DMS 273 (cell line): ENCODE data around the gene SORCS2.

Source experiments
- DNase-seq: peaks from one replicate; lab custom pipeline; 2025; ENCODE audit not compliant: unreplicated experiment; lab: John Stamatoyannopoulos, UW

Gene SORCS2

DNA sequence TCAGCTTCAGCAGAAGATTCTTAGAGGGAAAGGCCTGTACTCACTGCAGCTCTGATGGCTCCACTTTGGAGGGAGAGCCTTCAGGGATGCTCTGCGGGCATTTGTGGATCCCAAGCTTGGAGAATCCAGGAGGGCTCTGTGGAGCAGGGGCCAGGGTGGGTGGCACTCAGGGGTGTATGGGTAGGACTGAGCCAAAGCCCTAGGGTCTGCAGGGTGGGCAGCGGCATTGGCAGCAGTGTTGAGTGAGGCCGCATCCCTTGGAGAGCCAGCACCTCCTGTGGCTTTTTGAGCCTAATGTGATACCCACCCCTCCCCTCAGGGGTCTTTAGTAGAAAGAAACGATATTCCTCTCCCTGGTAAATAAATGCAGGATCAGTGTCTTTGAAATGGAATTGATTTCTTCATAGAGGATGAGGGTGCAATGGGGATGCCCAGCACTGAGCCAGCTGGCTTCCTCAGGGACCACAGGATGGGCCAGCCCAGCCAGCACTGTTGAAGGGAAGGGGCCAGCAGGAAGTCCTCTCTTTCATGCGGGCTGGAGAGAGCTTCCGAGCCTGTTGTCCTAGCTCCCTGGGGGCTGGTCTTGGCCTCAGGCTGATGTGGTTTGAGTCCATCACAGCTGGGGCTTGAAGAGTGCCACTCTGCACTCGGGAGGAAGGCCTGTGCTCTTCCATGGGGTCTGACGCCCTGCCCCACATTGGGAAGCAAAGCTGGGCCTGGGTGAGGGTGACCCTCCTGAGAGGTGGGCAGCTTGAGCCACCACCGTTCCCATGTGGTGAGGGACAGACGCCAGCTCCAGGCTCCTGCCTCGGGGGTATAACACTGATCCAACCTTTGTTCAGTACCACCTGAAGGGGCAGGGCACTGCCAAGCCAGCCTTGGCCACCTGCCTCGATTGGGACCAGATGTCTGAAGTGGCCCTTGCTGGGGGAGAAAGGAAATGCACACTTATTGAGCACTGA lies 192.9 kb downstream of the SORCS2 start:
- no peak for DNase-seq

DNA sequence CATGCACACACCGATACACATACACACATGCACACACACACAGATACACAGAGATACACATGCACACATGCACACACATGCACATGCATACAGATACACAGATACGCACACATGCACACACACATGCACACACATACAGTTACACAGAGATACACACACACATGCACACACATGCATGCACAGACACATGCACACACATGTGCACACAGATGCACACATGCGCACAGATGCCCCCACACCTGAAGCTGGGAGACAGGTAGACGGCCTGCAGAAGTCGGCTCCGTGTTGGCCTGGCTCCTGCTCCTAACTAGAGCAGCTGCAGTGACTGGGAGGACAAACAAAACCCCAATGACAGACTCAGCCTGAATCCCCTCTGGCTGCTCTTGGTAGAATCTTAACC lies 195.6 kb downstream of the SORCS2 start:
- no peak for DNase-seq

DNA sequence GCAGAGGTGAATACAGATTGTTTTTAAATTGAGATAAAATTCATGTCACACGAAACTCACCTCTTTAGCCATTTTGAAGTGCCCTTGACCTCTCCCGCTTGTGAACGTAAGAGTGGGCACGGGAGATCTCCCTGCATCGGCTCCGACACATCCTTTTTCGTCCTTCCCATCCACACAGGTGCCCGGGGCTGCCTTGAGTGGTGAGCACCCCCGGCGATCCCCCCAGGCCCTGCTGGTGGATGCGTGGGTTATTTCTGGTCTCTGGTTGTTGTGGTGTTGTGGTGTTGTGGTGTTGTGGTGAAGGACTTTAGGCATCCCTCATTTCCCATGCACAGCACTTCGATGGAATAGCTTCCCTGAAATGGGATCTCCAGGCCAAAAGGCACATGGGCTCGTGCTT lies 196.3 kb downstream of the SORCS2 start:
- DNase-seq, result no peak

DNA sequence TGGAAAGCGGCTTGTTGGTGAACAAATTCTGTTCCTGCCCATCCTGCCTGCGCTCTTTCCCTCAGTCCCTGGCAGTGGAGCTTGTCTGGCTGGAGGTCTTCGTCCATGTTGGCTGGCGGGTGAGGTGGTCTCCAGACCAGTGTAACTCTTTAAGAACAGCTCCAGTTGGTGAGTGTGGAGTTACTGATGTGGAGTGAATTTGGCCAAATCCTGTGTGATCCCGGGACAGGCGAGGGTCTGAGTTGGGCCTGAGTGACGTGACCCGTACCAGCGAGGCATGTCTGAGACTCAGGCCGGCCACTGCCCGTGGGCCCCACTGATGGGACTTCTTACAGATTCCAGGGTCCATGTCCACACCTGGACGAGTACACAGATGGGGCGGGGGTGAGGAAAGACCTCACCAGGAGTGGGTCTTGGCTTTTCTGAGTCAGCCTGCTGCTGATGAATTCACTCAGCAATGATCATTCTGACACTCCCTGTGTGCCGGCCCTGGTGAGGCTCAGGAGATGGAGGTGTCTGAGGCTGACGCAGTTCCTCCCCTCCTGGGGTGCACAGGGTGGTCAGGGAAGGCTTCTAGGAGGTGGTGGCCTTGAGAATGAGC lies 196.9 kb downstream of the SORCS2 start:
- no peak for DNase-seq

DNA sequence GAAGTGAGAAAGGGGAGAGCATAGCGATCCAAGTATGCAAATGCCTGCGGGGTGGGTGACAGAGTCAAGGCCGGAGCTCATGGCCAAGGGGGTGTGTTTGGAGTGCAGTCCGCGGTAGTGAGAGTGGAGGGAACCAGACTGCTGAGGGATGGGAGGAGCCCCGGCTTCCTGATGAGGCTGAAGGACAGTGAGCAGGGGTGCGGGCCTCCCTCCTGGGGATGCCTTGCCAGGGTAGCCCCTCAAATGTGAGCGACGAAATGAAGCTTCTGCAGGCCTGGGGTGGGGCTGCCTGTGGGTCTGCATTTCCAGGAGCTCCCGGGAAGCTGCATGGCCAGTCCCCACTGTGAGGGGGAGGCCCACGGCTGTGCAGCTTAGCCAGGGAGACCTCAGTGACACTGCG lies 197.4 kb downstream of the SORCS2 start:
- no peak for DNase-seq

DNA sequence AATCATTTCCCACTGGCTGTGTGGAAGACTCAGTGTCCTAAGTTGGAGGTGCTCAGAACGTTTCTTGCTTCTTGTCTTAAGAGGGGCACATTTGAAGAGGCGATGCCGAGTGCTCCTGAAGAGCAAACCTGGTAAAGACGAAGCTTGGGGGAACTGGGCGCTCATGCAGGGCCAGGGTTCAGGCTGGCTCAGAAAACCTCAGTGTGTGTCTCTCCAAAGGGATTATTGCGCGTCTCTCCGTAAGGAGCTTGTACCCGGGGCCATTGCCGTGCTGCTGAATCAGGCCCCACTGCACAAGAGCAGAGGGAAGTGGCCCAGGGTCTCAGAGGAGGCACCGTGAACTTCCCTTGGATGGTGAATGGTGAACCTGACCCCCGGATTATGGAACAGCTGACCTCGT lies 198.0 kb downstream of the SORCS2 start:
- no peak for DNase-seq

DNA sequence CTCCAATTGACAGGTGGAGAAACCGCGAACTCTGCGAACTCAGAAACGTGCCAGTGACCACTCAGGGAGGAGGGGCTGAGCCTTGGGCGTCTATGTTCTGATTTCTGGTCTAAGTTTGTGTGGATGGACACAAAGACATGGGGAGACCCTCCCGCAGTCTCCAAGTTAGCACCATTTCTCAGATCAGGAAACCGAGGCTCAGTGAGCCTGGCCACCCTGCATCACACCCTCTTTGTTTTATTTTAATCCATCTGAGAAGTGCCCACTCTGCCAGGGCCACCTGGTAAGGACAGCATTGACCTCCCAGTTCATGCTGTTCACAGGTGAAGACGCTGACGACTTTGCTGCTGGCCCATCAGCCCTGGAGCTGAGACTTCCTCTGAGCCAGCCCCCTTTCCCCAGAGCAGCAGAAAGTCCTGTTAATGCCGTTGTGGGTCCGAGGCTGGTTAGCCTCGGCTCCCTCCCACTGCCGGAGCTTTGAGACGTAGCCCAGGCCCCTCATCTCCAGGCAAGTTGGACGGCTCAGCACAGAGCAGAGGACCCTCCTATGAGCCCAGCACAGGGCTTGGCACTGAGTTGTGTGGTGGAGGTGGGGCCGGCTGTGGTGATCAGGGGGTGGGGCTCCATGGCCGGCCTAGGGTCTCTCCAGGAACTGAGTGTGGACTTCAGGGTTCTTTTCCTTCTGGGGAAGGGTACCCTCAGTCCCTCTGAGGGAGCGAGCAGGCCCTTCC lies 198.7 kb downstream of the SORCS2 start:
- DNase-seq, result no peak

DNA sequence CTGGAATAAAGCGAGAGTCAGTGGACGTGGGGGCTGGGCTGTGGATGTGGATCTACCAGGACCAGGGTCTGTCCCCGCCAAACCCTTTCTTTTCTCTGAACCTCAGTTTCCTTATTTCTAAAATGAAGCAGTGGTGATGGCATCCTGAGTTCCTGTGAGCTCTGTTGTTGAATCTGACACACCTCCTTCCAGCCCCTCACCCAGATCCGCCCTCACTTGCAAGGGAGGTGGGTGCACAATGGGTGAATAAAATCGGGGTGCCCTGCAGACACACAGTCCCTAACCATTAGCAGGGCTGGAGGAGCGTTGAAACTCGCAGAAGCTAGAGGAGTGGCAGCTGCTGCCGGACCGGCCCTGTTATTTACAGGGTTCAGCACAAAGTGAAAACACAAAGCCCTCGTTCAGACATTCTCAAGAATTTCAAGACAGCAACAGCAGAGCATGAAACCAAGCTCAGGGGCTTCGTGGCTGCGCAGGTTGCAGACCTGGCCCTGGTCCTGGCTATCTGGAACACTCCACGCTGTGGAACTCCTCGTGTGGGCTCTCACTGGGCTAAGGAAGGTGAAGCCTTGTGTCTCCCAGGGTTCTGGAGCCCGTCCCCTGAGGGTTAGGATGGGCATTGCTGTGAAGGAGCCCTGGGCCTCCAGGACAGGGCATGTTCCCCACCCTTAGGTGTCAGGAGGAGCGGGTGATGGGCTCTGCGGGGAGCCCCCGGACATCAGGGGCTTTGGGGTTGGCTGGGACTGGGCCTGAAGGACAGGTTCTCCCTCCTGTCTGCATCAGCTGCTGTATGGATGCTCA lies 199.5 kb downstream of the SORCS2 start:
- DNase-seq, result no peak

DNA sequence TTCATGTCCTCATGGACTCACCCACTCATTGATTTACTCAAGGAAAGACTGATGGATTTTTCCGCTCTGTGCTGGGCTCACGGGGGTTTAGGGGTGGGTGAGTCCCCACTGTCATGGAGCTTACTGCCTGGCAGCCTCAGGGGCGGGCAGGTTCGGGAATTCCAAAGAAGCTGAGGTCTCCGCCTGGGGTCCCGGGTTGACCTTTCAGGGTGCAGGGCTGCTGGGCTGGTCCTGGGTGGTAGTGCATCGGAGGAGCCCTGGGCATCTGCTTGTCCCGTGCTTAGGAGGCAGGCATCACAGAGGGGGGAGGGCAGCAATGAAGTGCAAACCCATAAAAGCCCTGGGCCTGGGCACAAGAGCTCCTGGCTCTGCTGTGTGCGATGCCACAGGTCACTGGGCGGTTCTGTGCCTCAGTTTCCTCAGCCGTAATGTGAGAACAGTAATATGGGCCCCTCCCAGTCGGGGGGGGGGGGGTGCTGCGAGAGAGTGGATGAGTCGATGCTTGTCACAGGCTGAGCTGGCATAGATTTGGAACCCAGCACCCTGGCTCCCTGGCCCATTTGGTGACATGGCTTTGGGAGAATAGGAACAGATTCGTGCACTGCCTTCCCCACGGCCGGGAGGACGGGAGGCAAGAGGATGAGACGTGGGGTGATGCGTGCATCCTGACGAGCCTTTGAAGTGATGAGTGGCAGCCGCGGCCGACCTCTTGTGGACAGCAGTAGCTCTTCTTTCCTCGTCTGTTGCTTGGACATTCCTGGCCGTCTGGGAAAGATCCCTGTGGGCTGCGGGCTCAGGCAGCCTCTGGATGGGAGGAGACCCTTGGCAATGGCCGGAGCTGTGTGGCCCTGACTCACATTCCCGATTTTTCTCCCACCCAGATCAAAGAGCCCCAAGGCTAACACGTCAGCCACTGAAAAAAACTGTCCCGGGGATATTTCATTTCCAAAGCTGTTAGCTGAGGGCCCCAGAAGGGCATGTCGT lies 200.4 kb downstream of the SORCS2 start:
- no peak for DNase-seq

DNA sequence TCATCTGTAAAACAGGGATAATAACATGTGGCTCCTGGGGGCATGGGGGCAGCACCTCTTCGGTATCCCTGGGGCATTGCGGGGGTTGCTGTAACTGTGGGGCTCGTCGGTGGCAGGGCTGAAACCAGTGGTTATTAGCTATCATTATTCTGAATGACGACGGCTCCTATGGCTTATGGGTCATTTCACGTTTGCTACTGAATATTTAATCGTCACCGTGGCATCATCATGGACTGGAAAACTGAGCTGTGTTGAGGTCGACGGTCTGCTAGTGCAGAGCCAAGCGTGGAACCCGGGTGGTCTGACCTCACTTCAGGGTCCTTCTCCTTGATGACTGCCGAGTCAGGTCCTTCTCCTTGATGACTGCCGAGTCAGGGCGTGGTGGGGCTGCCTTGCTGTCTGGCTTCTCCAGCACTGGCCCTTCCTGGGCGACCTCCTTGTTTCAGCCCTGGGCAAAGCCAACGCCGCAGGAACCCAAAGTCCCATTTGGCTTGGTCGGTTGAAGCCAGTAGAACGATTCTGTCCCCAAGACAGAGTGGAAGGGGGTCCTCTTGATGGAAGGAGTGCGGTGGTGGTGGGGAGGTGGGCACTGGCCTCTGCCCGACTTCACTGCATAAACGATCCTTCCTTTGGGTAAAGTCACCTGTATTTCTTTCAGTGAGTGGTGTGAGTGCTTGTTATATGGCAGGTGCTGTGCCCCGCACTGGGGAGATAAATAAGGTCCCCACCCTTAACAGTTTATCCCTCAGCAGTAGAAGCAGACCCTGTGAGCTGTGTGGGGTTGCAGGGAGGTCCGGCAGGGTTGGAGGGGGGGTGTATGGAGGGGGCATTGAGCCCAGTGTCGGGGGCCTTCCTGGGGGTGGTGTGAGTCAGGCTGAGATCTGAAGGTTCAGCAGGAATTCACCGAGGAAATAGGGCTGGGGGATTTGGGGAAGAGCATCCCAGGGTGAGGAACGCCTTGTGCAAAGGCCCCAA lies 201.6 kb downstream of the SORCS2 start:
- no peak for DNase-seq

DNA sequence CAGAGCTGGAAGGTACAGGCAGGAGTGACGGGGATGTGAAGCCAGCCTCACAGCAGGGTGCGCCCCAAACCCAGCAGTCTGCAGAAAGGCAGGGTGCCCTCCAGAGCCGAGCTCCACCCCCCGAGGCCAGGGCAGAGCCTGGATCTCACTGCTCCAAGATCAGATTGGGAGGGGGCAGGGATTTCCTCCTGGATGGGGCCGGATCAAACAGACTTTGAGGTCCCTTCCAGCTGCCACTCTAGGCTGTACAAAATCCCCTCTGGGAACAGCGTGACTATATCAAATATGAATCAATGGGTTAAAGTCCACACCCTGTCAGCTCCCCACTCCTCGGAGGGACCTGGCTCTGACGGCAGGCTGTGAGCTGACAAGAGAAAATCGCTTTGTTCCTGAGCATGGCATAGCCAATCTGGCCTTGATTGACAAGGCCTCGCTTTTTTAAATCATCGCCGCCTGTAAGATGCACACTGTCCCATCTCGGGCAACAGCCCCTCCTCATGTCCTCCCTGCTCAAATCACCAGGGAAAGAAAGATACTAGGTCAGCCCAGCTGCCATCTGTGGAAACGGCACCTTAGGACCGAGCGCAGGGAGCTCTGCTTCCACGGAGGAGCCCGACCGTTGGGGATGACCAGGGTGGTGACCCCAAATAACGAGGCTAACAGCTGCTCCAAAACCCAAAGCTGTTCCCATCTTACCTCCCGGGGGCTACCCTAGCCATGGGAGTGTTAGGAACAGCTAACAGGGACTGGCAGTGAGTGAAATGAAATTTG lies 202.5 kb downstream of the SORCS2 start:
- DNase-seq, result no peak

DNA sequence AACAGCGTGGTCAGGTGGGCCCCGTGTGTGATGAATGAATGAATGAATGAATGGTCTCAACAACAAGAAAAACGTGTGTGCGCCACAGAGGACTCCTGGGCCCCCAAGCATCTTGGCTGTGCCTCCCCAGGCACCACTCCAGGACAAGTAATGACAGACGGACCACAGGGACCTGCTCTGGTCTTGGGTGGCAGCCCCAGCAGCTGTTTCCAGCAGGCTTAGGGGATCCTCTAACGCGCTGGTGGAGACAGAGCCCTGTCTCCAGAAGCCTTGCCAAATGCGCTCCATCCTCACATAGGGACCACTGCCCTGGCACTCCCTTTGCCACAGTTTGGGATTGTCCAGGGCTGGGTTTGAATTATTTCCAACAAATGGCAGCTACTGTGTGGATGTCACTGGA lies 203.3 kb downstream of the SORCS2 start:
- no peak for DNase-seq

DNA sequence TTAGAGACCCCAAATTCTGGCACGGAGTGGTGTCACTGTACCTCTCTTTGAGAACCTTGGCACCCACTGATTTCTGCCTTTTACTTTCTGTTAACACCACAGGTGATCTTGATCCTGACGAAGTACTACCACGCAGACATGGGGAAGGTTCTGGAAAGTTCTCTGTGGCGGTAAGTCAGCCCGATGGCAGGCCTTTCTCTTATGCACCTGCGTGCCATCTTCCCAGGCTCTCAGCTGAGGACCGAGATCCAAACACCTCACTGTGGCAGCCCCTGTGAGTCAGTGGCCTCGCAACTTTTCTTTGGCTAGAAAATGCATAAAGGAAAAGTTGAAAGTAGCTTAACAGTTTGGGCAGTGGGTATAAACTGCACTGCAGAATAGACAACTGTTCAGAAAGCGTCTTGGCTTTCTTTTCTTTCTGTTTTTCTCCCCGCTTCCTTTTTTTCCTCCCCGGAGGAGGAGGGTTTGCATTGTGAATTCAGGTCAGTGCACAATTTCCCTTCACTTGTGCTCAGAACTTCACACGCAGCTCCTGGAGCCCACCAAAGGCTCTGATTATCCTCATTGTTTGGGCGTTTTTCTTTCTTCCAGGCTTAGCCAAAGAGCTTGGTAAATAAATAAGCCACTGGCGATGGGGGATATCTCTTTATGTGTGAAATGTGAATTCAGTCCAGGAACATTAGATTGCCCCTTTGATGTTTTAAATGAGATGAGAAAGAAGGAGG lies 204.0 kb downstream of the SORCS2 start:
- DNase-seq, result no peak

DNA sequence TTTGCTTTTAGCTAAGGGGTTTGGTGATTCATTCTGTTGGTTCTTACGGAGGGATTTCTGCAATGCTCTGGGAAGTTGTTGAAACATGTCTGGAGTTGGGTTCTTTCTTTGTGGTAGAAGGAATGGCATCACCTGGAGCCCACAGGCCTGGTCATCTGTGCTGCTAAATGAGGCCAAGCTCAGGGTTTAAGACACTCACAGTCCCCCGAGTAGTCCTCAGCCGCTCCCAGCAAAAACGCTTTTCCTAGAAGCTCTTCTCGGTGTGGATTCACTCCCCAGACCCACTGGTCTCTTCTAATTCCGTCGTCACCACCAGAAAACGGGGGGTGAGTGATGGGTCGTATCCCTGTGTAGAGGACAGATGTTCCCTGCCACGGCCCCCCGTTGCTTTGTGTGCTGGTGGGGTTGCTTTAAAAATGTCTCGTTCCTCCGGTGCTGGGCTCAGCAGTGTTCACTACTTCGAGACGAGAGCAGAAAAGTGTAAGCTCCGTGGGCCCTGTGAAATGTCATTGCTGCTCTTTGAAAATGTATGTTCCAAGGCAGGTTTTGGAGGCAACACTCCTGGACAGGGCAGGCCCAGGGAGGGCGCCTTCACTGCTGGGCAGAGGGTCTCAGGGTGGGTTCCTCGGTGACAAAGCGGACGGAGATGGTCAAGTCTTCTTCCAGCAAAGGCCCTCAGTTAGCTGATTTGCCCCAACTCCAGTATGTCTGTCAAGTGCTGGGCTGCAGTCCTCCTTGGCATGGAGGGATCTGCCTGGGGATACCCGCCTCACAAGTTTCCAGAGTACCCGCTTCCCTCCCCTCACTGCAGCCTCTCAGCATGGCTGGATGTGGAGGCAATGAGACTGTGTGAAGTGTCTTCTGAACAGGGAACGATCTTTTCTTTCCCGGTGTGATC lies 205.1 kb downstream of the SORCS2 start:
- no peak for DNase-seq

DNA sequence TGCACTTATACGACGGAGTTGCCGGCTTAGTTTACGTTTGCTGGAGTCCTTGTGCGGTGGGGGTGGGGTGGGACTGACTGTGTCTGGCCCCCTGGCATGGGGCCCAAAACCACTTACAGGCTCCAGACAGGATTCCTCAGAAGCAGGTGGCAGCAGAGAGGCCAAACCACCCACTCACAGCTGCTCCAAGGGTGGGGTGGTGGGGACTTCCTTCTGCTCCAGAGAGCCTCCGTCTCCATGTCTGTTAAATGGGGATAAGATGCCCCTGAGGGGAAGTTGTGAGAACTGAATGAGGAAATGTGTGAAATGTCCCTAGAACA lies 205.7 kb downstream of the SORCS2 start:
- DNase-seq, result peak; percentile 92

DNA sequence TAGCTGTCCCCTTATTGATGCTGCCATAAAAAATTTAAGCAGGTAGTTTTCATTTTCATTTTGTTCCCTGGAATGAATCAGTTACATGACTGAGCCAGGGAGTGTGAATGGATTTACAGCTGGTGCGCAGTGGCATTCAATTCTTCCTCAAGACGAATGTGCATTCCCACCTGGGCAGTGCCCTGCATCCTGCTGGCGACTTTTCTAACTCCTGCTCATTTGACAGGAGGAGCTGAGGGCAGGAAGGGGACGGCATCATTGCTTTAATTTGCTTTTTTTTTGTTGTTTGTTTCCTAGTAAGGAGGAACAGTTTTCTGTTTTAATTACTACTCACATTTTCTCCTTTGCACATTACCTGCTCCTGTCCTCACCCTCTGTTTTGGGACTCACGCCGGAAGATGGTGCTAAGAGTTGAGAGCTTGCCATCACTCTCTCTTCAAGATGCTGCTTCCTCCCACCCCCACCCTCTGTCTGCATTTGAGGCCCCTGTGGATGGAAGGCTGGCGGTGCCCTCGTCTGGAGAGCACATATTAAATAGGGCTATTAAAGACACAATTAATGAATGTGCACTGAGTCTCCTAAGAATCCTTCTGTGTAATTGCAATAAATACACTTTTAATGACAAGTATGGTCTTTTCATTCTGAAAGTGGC lies 206.6 kb downstream of the SORCS2 start:
- peak; percentile 7 for DNase-seq
